A549 (cell line): ENCODE data around the gene CYLD. TPM values are rescaled to one million over a fixed set of nuclear protein-coding genes. Genes with fewer than 3 reads are reported as not detected.

Experiments
- ATAC-seq, 2 experiments: fragments of 200-7000 bp in 1 of 2; fragments of >200 bp in 1 of 2; cut with Nextera tagmentation in 1 of 2; cut with Tn5 transposase in 1 of 2; 3 replicates each; pipeline versions ENCODE4 v1.8.0 to v1.9.1; 2018 to 2020; ENCODE audit warnings: mild to moderate bottlenecking in 1 of 2, moderate library complexity in 1 of 2
- CTCF ChIA-PET: fragments of 300-600 bp; sonication (Branson Sonifier 250); formaldehyde crosslinking; extraction: SDS; loops from one replicate; lab custom pipeline; 2021; ENCODE audit warnings: antibody characterized with exemption, inconsistent platforms; lab: Yijun Ruan, JAX
- POLR2A ChIA-PET: fragments of 350-600 bp; formaldehyde crosslinking; extraction: SDS; loops from one replicate; lab custom pipeline; 2021; ENCODE audit warnings: antibody characterized with exemption, inconsistent platforms; lab: Yijun Ruan, JAX
- DNase-seq, 2 experiments: peaks; one replicate each; pipeline versions ENCODE4 v3.0.0 to v3.0.0-alpha.2; 2011 to 2016; ENCODE audit warnings: low read depth in 1 of 2, low spot score in 1 of 2
- FAIRE-seq: peaks from 2 replicates; lab custom pipeline; 2011; peaks lifted over from hg19 to GRCh38; lab: Jason Lieb, UNC
- H3K27ac ChIP-seq, 2 experiments: fragments of >200 bp; sonication (Bioruptor Twin); formaldehyde crosslinking; 3 replicates each; pipeline ENCODE4 v1.5.1; 2016 to 2017
- H3K4me1 ChIP-seq: fragments of >200 bp; sonication (Bioruptor Twin); formaldehyde crosslinking; 3 replicates; pipeline ENCODE4 v1.6.1; 2016
- H3K4me2 ChIP-seq: fragments of >200 bp; sonication (Bioruptor Twin); formaldehyde crosslinking; 3 replicates; pipeline ENCODE4 v1.6.1; 2016
- H3K4me3 ChIP-seq: fragments of >200 bp; sonication (Bioruptor Twin); formaldehyde crosslinking; 3 replicates; pipeline ENCODE4 v1.5.1; 2016
- H3K9me3 ChIP-seq: fragments of >200 bp; sonication (Bioruptor Twin); formaldehyde crosslinking; 3 replicates; pipeline ENCODE4 v1.6.1; 2016
- BCL3 ChIP-seq: fragments of >200 bp; sonication (Bioruptor Twin); formaldehyde crosslinking; IDR thresholded peaks from 3 replicates; pipeline ENCODE4 v1.6.1; 2016
- BHLHE40 ChIP-seq: IDR thresholded peaks from 2 replicates; pipeline ENCODE4 v1.6.1; 2012; ENCODE audit warnings: low read depth, low read length, inconsistent platforms
- CEBPB ChIP-seq, 2 experiments: fragments of >200 bp in 1 of 2; sonication (Bioruptor Twin) in 1 of 2; formaldehyde crosslinking in 1 of 2; IDR thresholded peaks; 2 replicates each; pipeline ENCODE4 v1.6.1; 2012 to 2016
- CHD2 ChIP-seq: fragments of 150-350 bp; IDR thresholded peaks from 2 replicates; pipeline ENCODE4 v1.6.1; 2014; ENCODE audit warnings: low read length; ENCODE audit not compliant: partially characterized antibody
- CHD4 ChIP-seq: fragments of 200-600 bp; sonication (generic); IDR thresholded peaks from 2 replicates; pipeline ENCODE4 v1.6.1; 2016; ENCODE audit warnings: antibody characterized with exemption, mild to moderate bottlenecking, borderline replicate concordance
- E2F6 ChIP-seq: IDR thresholded peaks from 2 replicates; pipeline ENCODE4 v1.6.1; 2012; ENCODE audit warnings: low read depth, borderline replicate concordance
- EHF ChIP-seq: fragments of 250-450 bp; sonication (Bioruptor Pico); IDR thresholded peaks from 2 replicates; pipeline ENCODE4 v1.5.0; 2020; ENCODE audit warnings: mild to moderate bottlenecking
- EHMT2 ChIP-seq: fragments of 200-600 bp; sonication (generic); IDR thresholded peaks from 2 replicates; pipeline ENCODE4 v1.6.1; 2016; ENCODE audit warnings: antibody characterized with exemption, low read depth, mild to moderate bottlenecking, moderate library complexity
- FOSL2 ChIP-seq, 2 experiments: fragments of 450-650 bp in 1 of 2; fragments of >200 bp in 1 of 2; sonication (Bioruptor Twin) in 1 of 2; formaldehyde crosslinking; IDR thresholded peaks; 2 replicates each; pipeline versions ENCODE4 v1.5.0 to v1.6.1; 2016 to 2020; ENCODE audit warnings: mild to moderate bottlenecking in 1 of 2, moderate library complexity in 1 of 2
- FOXS1 ChIP-seq: fragments of 250-450 bp; sonication (Bioruptor Pico); IDR thresholded peaks from 2 replicates; pipeline ENCODE4 v1.5.0; 2020; ENCODE audit warnings: mild to moderate bottlenecking, moderate library complexity
- GATA3 ChIP-seq: IDR thresholded peaks from 2 replicates; pipeline ENCODE4 v1.6.1; 2012; ENCODE audit warnings: borderline replicate concordance
- HDAC2 ChIP-seq: fragments of 200-600 bp; sonication (generic); IDR thresholded peaks from 2 replicates; pipeline ENCODE4 v1.6.1; 2016
- HES2 ChIP-seq: fragments of >200 bp; sonication (Bioruptor Twin); formaldehyde crosslinking; IDR thresholded peaks from 2 replicates; pipeline ENCODE4 v1.6.1; 2016
- HEYL ChIP-seq: fragments of 250-450 bp; sonication (Bioruptor Pico); IDR thresholded peaks from 2 replicates; pipeline ENCODE4 v1.8.0; 2021; ENCODE audit warnings: mild to moderate bottlenecking, moderate library complexity
- HMGXB4 ChIP-seq: fragments of 250-450 bp; sonication (Bioruptor Pico); IDR thresholded peaks from 2 replicates; pipeline ENCODE4 v1.5.0; 2021; ENCODE audit warnings: mild to moderate bottlenecking, moderate library complexity, borderline replicate concordance
- HOXB13 ChIP-seq: fragments of 250-450 bp; sonication (Bioruptor Pico); IDR thresholded peaks from 2 replicates; pipeline ENCODE4 v1.5.0; 2020; ENCODE audit warnings: low read depth, mild to moderate bottlenecking, moderate library complexity
- HOXB5 ChIP-seq: fragments of 250-450 bp; sonication (Bioruptor Pico); IDR thresholded peaks from 2 replicates; pipeline ENCODE4 v1.5.0; 2020; ENCODE audit warnings: mild to moderate bottlenecking, moderate library complexity
- JUN ChIP-seq, 2 experiments: fragments of >200 bp; sonication (Bioruptor Twin); formaldehyde crosslinking; IDR thresholded peaks; 2 replicates in 1 of 2; 3 replicates in 1 of 2; pipeline ENCODE4 v1.6.1; 2016 to 2017
- JUNB ChIP-seq: fragments of >200 bp; sonication (Bioruptor Twin); formaldehyde crosslinking; IDR thresholded peaks from 2 replicates; pipeline ENCODE4 v1.6.1; 2016
- MAZ ChIP-seq: fragments of 150-350 bp; IDR thresholded peaks from 2 replicates; pipeline ENCODE4 v1.6.1; 2014; ENCODE audit warnings: antibody characterized with exemption, low read depth, low read length, borderline replicate concordance
- NPAS2 ChIP-seq: fragments of 250-450 bp; sonication (Bioruptor Pico); IDR thresholded peaks from 2 replicates; pipeline ENCODE4 v1.8.0; 2022; ENCODE audit warnings: mild to moderate bottlenecking, moderate library complexity, borderline replicate concordance
- POLR2AphosphoS2 ChIP-seq: conservative IDR thresholded peaks from 2 replicates; pipeline ENCODE4 v1.6.1; 2012; ENCODE audit warnings: low read length, improper control_type of control experiment, inconsistent platforms
- RARB ChIP-seq: fragments of 250-450 bp; sonication (Bioruptor Pico); IDR thresholded peaks from 2 replicates; pipeline ENCODE4 v1.8.0; 2021; ENCODE audit warnings: mild to moderate bottlenecking, moderate library complexity
- RNF2 ChIP-seq: fragments of 200-600 bp; sonication (generic); IDR thresholded peaks from 2 replicates; pipeline ENCODE4 v1.6.1; 2016; ENCODE audit warnings: low read depth, mild to moderate bottlenecking, antibody characterized with exemption, moderate library complexity, borderline replicate concordance
- TP53 ChIP-seq: fragments of 250-450 bp; sonication (Bioruptor Pico); IDR thresholded peaks from 2 replicates; pipeline ENCODE4 v1.5.0; 2021; ENCODE audit warnings: mild to moderate bottlenecking, moderate library complexity
- WGBS: methylation state at CpG from one replicate; pipeline ENCODE4 v1.1.6; 2017; ENCODE audit errors: missing lambda C conversion rate; 5-methylcytosine and 5-hydroxymethylcytosine counted together
- polyA plus RNA-seq, 4 experiments: library from polyadenylated mRNA; depleted of rRNA in 3 of 4; stranded (reverse); fragments of >200 nt; fragmentation: RNase III in 1 of 4; extraction: RNeasy Plus Mini Kit Qiagen cat#74134 plus additional on column Dnase treatment in 1 of 4; gene quantifications; 2 replicates in 3 of 4; 3 replicates in 1 of 4; pipeline ENCODE4 v1.2.3, GENCODE V29; 2011 to 2017
- TF ChIP-seq, protein P1 (sequence below): IDR thresholded peaks from 2 replicates; pipeline ENCODE4 v1.6.1; 2012
- TF ChIP-seq, protein P2 (sequence below): fragments of 250-450 bp; sonication (Bioruptor Pico); IDR thresholded peaks from 2 replicates; pipeline ENCODE4 v1.5.0; 2020; ENCODE audit warnings: low read depth, mild to moderate bottlenecking, moderate library complexity

The CYLD gene
- polyA plus RNA-seq, 2 of the 4 experiments (the other 2 are of a cell fraction): 6.5 to 12.7 TPM

DNA sequence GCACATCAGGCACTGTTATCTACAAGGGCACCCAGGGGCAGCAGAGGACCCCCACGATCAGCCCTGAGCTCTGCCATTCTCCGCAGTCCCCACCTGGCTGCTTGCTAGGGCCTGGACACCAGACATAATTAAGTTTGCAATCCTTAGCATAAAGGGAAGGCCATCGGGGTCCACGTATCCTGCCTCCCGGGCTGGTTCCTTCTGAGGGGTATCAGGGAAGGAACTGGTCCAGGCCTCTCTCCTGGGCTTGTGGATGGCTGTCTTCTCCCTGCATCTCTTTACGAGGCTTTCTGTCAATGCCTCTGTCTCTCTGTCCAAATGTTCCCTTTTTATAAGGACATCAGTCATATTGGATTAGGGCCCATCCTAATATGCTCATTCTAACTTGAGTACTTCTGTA, 77.8 kb downstream of the CYLD start:
- ATAC-seq (no peak), FAIRE-seq (no peak)
- no peak for TF ChIP-seq TP53 (CRISPR knock-in tag)
- no peak for TF ChIP-seq HOXB13 (CRISPR knock-in tag)
- TF ChIP-seq CEBPB (IDR thresholded peaks at IDR 0.05): no peak
- TF ChIP-seq GATA3: no peak
- no peak for TF ChIP-seq BHLHE40
- TF ChIP-seq E2F6: no peak
- no peak for TF ChIP-seq HOXB5 (CRISPR knock-in tag)
- TF ChIP-seq RNF2: no peak
- no peak for TF ChIP-seq HMGXB4 (CRISPR knock-in tag)
- no peak for TF ChIP-seq JUN (IDR thresholded peaks at IDR 0.05)
- TF ChIP-seq HEYL (CRISPR knock-in tag): no peak
- no peak for TF ChIP-seq BCL3
- TF ChIP-seq POLR2AphosphoS2: no peak
- TF ChIP-seq NPAS2 (CRISPR knock-in tag): no peak
- TF ChIP-seq, all 56 proteins: peak for 0
- no peak for DNase-seq
- CTCF ChIA-PET: no interaction called here
- Histone ChIP-seq H3K27ac (no peak overlapping the region), H3K9me3 (no peaks in the 10 kb centered on the region), H3K4me2 (no peak overlapping the region), H3K4me1 (no peaks in the 10 kb centered on the region), H3K4me3 (no peak overlapping the region)
- WGBS: 45% methylated on average over 6 of the region's 6 CpGs
- POLR2A ChIA-PET: no interaction called here

DNA sequence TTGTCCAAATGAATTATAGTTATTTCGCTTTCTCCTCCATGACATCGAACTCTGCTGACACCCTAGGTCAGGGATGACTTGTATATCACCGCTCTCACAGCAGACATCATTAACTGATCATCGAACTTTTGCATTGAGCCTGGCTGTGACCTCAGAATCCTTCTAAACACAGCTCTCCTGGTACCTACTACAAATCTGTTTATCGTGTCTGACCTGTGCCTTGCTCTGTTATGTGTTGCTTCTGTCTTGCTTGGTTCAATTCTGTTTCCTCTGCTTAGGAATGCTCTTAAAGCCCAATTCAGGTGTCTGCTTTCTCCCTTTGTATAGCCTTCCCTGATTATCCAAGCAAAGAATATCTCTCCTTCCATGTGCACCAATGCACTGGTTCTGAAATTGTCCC, 78.3 kb downstream of the CYLD start:
- POLR2A ChIA-PET: no interaction called here
- Histone ChIP-seq H3K27ac (no peak overlapping the region), H3K4me2 (no peak overlapping the region)
- WGBS: 39% methylated on average over 5 of the region's 5 CpGs
- TF ChIP-seq GATA3: no peak
- no peak for TF ChIP-seq EHF
- no peak for TF ChIP-seq MAZ
- no peak for TF ChIP-seq HOXB13 (CRISPR knock-in tag)
- no peak for TF ChIP-seq EHMT2
- TF ChIP-seq FOSL2 (IDR thresholded peaks at IDR 0.05): no peak
- TF ChIP-seq FOSL2 (CRISPR knock-in tag; IDR thresholded peaks at IDR 0.05): no peak
- TF ChIP-seq JUN (IDR thresholded peaks at IDR 0.05): no peak
- TF ChIP-seq HOXB5 (CRISPR knock-in tag): no peak
- no peak for TF ChIP-seq HDAC2
- no peak for TF ChIP-seq RNF2
- no peak for TF ChIP-seq CHD4
- TF ChIP-seq JUNB: no peak
- TF ChIP-seq FOXS1 (CRISPR knock-in tag): no peak
- no peak for TF ChIP-seq CHD2
- TF ChIP-seq HES2: no peak
- TF ChIP-seq, protein P1, sequence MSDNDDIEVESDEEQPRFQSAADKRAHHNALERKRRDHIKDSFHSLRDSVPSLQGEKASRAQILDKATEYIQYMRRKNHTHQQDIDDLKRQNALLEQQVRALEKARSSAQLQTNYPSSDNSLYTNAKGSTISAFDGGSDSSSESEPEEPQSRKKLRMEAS: no peak
- TF ChIP-seq, protein P2, sequence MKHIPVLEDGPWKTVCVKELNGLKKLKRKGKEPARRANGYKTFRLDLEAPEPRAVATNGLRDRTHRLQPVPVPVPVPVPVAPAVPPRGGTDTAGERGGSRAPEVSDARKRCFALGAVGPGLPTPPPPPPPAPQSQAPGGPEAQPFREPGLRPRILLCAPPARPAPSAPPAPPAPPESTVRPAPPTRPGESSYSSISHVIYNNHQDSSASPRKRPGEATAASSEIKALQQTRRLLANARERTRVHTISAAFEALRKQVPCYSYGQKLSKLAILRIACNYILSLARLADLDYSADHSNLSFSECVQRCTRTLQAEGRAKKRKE (CRISPR knock-in tag): no peak
- no peak for TF ChIP-seq RARB (CRISPR knock-in tag)
- TF ChIP-seq, all 56 proteins: peak for 0
- DNase-seq (no peak), FAIRE-seq (no peak), ATAC-seq (no peak)
- H3K9me3 ChIP-seq: no peaks in the 10 kb centered on the region
- H3K4me1 ChIP-seq: no peaks in the 10 kb centered on the region
- no peak overlapping the region for H3K4me3 ChIP-seq
- CTCF ChIA-PET: no interaction called here
